B cell (primary cell): ENCODE measurements around the gene TPP1.

Experiments used
- CTCF ChIP-seq: fragments of 200-600 bp; IDR thresholded peaks from one replicate; pipeline ENCODE4 v1.8.0; 2022; ENCODE audit warnings: antibody characterized with exemption, mild to moderate bottlenecking
- EZH2 ChIP-seq: IDR thresholded peaks from 2 replicates; pipeline ENCODE4 v1.6.1; 2012; ENCODE audit warnings: borderline replicate concordance, low read depth, mild to moderate bottlenecking, moderate library complexity, low read length; ENCODE audit not compliant: insufficient read depth, poor library complexity, severe bottlenecking

GRCh38 chr11:6652182-6652581 is 33.0 kb upstream of the TPP1 start:
- no peak for TF ChIP-seq CTCF
- TF ChIP-seq EZH2: no peak
